Activated T-cell treated with anti-CD3 and anti-CD28 coated beads, Interleukin-2, amount 50 U/mL, for 24 hours (primary cell): ENCODE measurements around the gene DCTN3.

Source experiments
- DNase-seq: peaks from one replicate; pipeline ENCODE4 v3.0.0-alpha.2; 2020
- H3K27ac Mint-ChIP-seq: 2 replicates; pipeline ENCODE4 v1.8.0; 2020; ENCODE audit warnings: mild to moderate bottlenecking, mixed read lengths
- H3K27me3 Mint-ChIP-seq: 2 replicates; pipeline ENCODE4 v1.8.0; 2020; ENCODE audit warnings: mixed read lengths
- H3K36me3 Mint-ChIP-seq: 2 replicates; pipeline ENCODE4 v1.8.0; 2020; ENCODE audit warnings: low read depth, mixed read lengths
- H3K4me1 Mint-ChIP-seq: 2 replicates; pipeline ENCODE4 v1.8.0; 2020; ENCODE audit warnings: low read depth, mixed read lengths
- H3K4me3 Mint-ChIP-seq: 2 replicates; pipeline ENCODE4 v1.8.0; 2020; ENCODE audit warnings: mild to moderate bottlenecking, moderate library complexity, mixed read lengths
- H3K9me3 Mint-ChIP-seq: 2 replicates; pipeline ENCODE4 v1.8.0; 2020; ENCODE audit warnings: mixed read lengths

Gene DCTN3

GRCh38 chr9:34591917-34592866 lies 28.1 kb downstream of the DCTN3 start:
- Mint-ChIP-seq H3K27me3 (peaks cover 77% of the 10 kb centered on the region), H3K9me3 (no peaks in the 10 kb centered on the region), H3K4me1 (peaks cover 26% of the 10 kb centered on the region), H3K36me3 (no peaks in the 10 kb centered on the region), H3K27ac (no peak overlapping the region), H3K4me3 (peak overlapping the region; percentile 69)
- DNase-seq, result no peak

- DNase-seq, result peak; percentile 88
- H3K4me1 Mint-ChIP-seq, result peaks cover 26% of the 10 kb centered on the region
- no peaks in the 10 kb centered on the region for H3K9me3 Mint-ChIP-seq
- H3K4me3 Mint-ChIP-seq, result peak overlapping the region; percentile 69
- H3K27ac Mint-ChIP-seq, result no peak overlapping the region
- no peaks in the 10 kb centered on the region for H3K36me3 Mint-ChIP-seq
- peaks cover 82% of the 10 kb centered on the region for H3K27me3 Mint-ChIP-seq
Measured at GRCh38 chr9:34591248-34591916, 28.9 kb downstream of the DCTN3 start.

GRCh38 chr9:34590381-34591247 lies 29.7 kb downstream of the DCTN3 start:
- Mint-ChIP-seq H3K4me1 (peaks cover 26% of the 10 kb centered on the region), H3K27me3 (peaks cover 85% of the 10 kb centered on the region), H3K4me3 (peak overlapping the region; percentile 69), H3K27ac (no peak overlapping the region), H3K36me3 (no peaks in the 10 kb centered on the region), H3K9me3 (no peaks in the 10 kb centered on the region)
- peak; percentile 58 for DNase-seq

- peaks cover 90% of the 10 kb centered on the region for H3K27me3 Mint-ChIP-seq
Measured at GRCh38 chr9:34589636-34590380, 30.5 kb downstream of the DCTN3 start, which contains the start of gene CNTFR. TSS of gene CNTFR (minus strand) at chr9:34589724. CDS start at chr9:34568981, 20,743 bp downstream.

GRCh38 chr9:34588671-34589635 lies 31.3 kb downstream of the DCTN3 start:
- Mint-ChIP-seq H3K36me3 (no peaks in the 10 kb centered on the region), H3K27me3 (peaks cover 92% of the 10 kb centered on the region), H3K4me3 (peak overlapping the region; percentile 47), H3K9me3 (no peaks in the 10 kb centered on the region), H3K4me1 (peaks cover 26% of the 10 kb centered on the region), H3K27ac (no peak overlapping the region)
- no peak for DNase-seq

More at GRCh38 chr9:34589636-34590380, 30.5 kb downstream of the DCTN3 start, which contains the start of gene CNTFR:
- Mint-ChIP-seq H3K9me3 (no peaks in the 10 kb centered on the region), H3K4me3 (peak within 1 kb of the TSS; percentile 69), H3K27ac (no peak within 1 kb of the TSS), H3K4me1 (peaks cover 26% of the 10 kb centered on the region), H3K36me3 (no peaks in the 10 kb centered on the region)
- DNase-seq, result no peak

- H3K27me3 Mint-ChIP-seq, result peaks cover 90% of the 10 kb centered on the region
- no peaks in the 10 kb centered on the region for H3K36me3 Mint-ChIP-seq
- DNase-seq, result no peak
- no peak overlapping the region for H3K27ac Mint-ChIP-seq
- H3K4me1 Mint-ChIP-seq, result peaks cover 26% of the 10 kb centered on the region
- no peaks in the 10 kb centered on the region for H3K9me3 Mint-ChIP-seq
- H3K4me3 Mint-ChIP-seq, result no peak overlapping the region
Measured at GRCh38 chr9:34587271-34587670, 33.0 kb downstream of the DCTN3 start.

GRCh38 chr9:34585946-34586669 lies 34.2 kb downstream of the DCTN3 start:
- H3K27ac Mint-ChIP-seq, result no peak overlapping the region
- DNase-seq, result no peak
- no peaks in the 10 kb centered on the region for H3K9me3 Mint-ChIP-seq
- no peak overlapping the region for H3K4me3 Mint-ChIP-seq
- H3K27me3 Mint-ChIP-seq, result peaks cover 86% of the 10 kb centered on the region
- H3K4me1 Mint-ChIP-seq, result peaks cover 18% of the 10 kb centered on the region
- H3K36me3 Mint-ChIP-seq, result no peaks in the 10 kb centered on the region

- no peak for DNase-seq
- no peaks in the 10 kb centered on the region for H3K36me3 Mint-ChIP-seq
- H3K27me3 Mint-ChIP-seq, result peaks cover 86% of the 10 kb centered on the region
- H3K4me3 Mint-ChIP-seq, result no peak overlapping the region
- peaks cover 6% of the 10 kb centered on the region for H3K4me1 Mint-ChIP-seq
- no peak overlapping the region for H3K27ac Mint-ChIP-seq
- H3K9me3 Mint-ChIP-seq, result no peaks in the 10 kb centered on the region
Measured at GRCh38 chr9:34584970-34585369, 35.3 kb downstream of the DCTN3 start.

- peaks cover 90% of the 10 kb centered on the region for H3K27me3 Mint-ChIP-seq
- no peaks in the 10 kb centered on the region for H3K36me3 Mint-ChIP-seq
- no peaks in the 10 kb centered on the region for H3K9me3 Mint-ChIP-seq
- H3K27ac Mint-ChIP-seq, result no peak overlapping the region
- peaks cover 2% of the 10 kb centered on the region for H3K4me1 Mint-ChIP-seq
- DNase-seq, result no peak
- H3K4me3 Mint-ChIP-seq, result no peak overlapping the region
Measured at GRCh38 chr9:34582787-34583186, 37.5 kb downstream of the DCTN3 start.

GRCh38 chr9:34581318-34581717 lies 39.0 kb downstream of the DCTN3 start:
- DNase-seq, result no peak
- Mint-ChIP-seq H3K9me3 (no peaks in the 10 kb centered on the region), H3K36me3 (no peaks in the 10 kb centered on the region), H3K4me1 (peaks cover 8% of the 10 kb centered on the region), H3K4me3 (no peak overlapping the region), H3K27me3 (peaks cover 89% of the 10 kb centered on the region), H3K27ac (no peak overlapping the region)

GRCh38 chr9:34580358-34580757 lies 39.9 kb downstream of the DCTN3 start:
- no peak overlapping the region for H3K4me3 Mint-ChIP-seq
- no peak overlapping the region for H3K27ac Mint-ChIP-seq
- peaks cover 87% of the 10 kb centered on the region for H3K27me3 Mint-ChIP-seq
- peaks cover 8% of the 10 kb centered on the region for H3K4me1 Mint-ChIP-seq
- H3K9me3 Mint-ChIP-seq, result no peaks in the 10 kb centered on the region
- DNase-seq, result no peak
- H3K36me3 Mint-ChIP-seq, result no peaks in the 10 kb centered on the region

GRCh38 chr9:34579808-34580163 lies 40.5 kb downstream of the DCTN3 start:
- Mint-ChIP-seq H3K9me3 (no peaks in the 10 kb centered on the region), H3K27ac (no peak overlapping the region), H3K36me3 (no peaks in the 10 kb centered on the region), H3K4me1 (peaks cover 8% of the 10 kb centered on the region), H3K27me3 (peaks cover 87% of the 10 kb centered on the region), H3K4me3 (no peak overlapping the region)
- DNase-seq, result no peak
